ENCODE measurements around the gene THOC6. TPM values are rescaled to one million over a fixed set of nuclear protein-coding genes. Genes with fewer than 3 reads are reported as not detected.

Gene THOC6
- total RNA-seq, 1 experiment from 2014 or later: 68.2 TPM

DNA sequence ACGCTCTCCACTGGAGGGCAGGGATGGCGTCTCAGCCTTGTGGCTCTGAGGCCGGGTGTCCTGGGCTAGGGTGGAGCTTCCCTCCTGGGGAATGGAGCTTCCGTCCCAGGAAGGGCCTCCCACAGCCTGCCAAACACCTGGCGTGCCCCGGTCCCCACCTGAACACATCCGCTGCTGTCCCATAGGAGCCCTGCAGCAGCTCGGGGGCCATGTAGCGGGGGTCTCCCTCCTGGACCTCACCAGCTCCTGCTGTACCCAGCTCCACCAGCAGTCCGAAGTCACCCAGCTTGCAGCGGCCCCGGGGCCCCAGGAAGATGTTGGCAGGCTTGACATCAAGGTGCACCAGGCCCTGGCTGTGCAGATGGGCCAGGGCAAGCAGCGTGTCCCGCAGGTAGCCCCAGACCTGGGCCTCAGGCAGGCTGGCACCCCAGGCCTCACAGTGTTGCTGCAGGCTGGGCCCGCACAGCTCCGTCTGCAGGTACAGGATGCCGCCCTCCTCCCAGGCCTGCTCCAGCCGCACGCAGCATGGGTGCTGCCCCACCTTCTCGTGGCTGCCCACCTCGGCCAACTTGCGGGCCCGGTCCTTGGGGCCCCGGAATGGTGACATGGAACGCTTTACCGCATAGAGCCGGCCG, 48.6 kb upstream of the THOC6 start:
- WGBS (ENCODE audit: extremely low coverage, insufficient read length, low lambda C conversion rate): no CpG with 5 or more reads among the region's 28 CpGs

More for the DNA sequence above, 48.6 kb upstream of the THOC6 start:
- Histone ChIP-seq H2BK15ac (ENCODE audit: low read depth, low read length) (no peak overlapping the region), H2AFZ (ENCODE audit: low read length) (no peak overlapping the region), H4K8ac (replicated peaks; ENCODE audit: insufficient read length, low read depth, low read length) (no peak overlapping the region), H3K9ac (ENCODE audit: extremely low read depth, insufficient read length, low read length) (no peak overlapping the region), H3K56ac (ENCODE audit: insufficient read length, low read depth, low read length) (no peak overlapping the region), H3K4me2 (ENCODE audit: insufficient read depth, insufficient read length, low read length) (no peak overlapping the region), H3K27me3 (ENCODE audit: insufficient read depth, low read length) (no peaks in the 10 kb centered on the region), H2BK120ac (ENCODE audit: low read depth, low read length, poor library complexity, severe bottlenecking) (no peak overlapping the region), H3K9me3 (ENCODE audit: control insufficient read depth, low read depth, low read length) (no peaks in the 10 kb centered on the region), H3K4me1 (ENCODE audit: insufficient read depth, low read length) (no peaks in the 10 kb centered on the region), H2BK5ac (ENCODE audit: insufficient read length, low read length) (no peak overlapping the region), H3K18ac (ENCODE audit: insufficient read length, low read depth, low read length) (no peak overlapping the region), H4K5ac (ENCODE audit: insufficient read length, low read depth, low read length) (no peak overlapping the region), H3K14ac (ENCODE audit: insufficient read depth, low read length) (no peak overlapping the region), H3K27ac (ENCODE audit: insufficient read length, low read depth, low read length) (no peak overlapping the region), H4K91ac (ENCODE audit: insufficient read length, low read depth, low read length) (no peak overlapping the region), H3K23ac (ENCODE audit: insufficient read length, low read depth, low read length) (no peak overlapping the region), H3K79me2 (ENCODE audit: insufficient read depth, low read length) (no peaks in the 10 kb centered on the region; the same call in 1 of the 2 replicates), H2BK20ac (ENCODE audit: low read depth, low read length, poor library complexity, severe bottlenecking) (no peak overlapping the region), H4K20me1 (ENCODE audit: control insufficient read depth, insufficient read depth, insufficient read length) (peaks cover 3% of the 10 kb centered on the region), H3K79me1 (ENCODE audit: insufficient read depth, low read depth, low read length, poor library complexity, severe bottlenecking) (no peaks in the 10 kb centered on the region), H2AK5ac (ENCODE audit: insufficient read length, low read length) (no peak overlapping the region), H3K23me2 (ENCODE audit: insufficient read length, low read depth, low read length, poor library complexity, severe bottlenecking) (peaks cover 6% of the 10 kb centered on the region), H3T11ph (ENCODE audit: low read length) (no peak overlapping the region), H3K4ac (ENCODE audit: low read depth, low read length) (no peak overlapping the region), H2BK12ac (ENCODE audit: insufficient read length, low read depth, low read length) (no peak overlapping the region)
- H3K4me1 Mint-ChIP-seq: peaks cover 15 to 16% of the 10 kb centered on the region in 2 experiments
- no peak overlapping the region for H3K27ac Mint-ChIP-seq
- H3K27me3 Mint-ChIP-seq (ENCODE audit: low read depth): no peaks in the 10 kb centered on the region; the same call in none of the 2 replicates
- H3K4me3 Mint-ChIP-seq: no peak overlapping the region
- TF ChIP-seq, protein P1, sequence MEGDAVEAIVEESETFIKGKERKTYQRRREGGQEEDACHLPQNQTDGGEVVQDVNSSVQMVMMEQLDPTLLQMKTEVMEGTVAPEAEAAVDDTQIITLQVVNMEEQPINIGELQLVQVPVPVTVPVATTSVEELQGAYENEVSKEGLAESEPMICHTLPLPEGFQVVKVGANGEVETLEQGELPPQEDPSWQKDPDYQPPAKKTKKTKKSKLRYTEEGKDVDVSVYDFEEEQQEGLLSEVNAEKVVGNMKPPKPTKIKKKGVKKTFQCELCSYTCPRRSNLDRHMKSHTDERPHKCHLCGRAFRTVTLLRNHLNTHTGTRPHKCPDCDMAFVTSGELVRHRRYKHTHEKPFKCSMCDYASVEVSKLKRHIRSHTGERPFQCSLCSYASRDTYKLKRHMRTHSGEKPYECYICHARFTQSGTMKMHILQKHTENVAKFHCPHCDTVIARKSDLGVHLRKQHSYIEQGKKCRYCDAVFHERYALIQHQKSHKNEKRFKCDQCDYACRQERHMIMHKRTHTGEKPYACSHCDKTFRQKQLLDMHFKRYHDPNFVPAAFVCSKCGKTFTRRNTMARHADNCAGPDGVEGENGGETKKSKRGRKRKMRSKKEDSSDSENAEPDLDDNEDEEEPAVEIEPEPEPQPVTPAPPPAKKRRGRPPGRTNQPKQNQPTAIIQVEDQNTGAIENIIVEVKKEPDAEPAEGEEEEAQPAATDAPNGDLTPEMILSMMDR (conservative IDR thresholded peaks at IDR 0.05): 0 out of 3 replicates have a peak, but pooled peaks have one; percentile 11
- H3K36me3 Mint-ChIP-seq (ENCODE audit: insufficient read depth in 1 of 3, low read depth in 3 of 3): peaks cover 11 to 47% (median 41%) of the 10 kb centered on the region in 3 experiments; a peak in 6 of 7 replicates
- DNase-seq: no peak
- no peaks in the 10 kb centered on the region for H3K9me3 Mint-ChIP-seq

Measured in H9 (cell line).